GM18520 (cell line): ENCODE data around the gene HERC3.

Experiments used
- ATAC-seq: cut with Tn5 transposase; IDR thresholded peaks from one replicate; pipeline ENCODE4 v1.9.1; 2021; ENCODE audit not compliant: unreplicated experiment

The HERC3 gene

GRCh38 chr4:88744609-88745008 is 152.3 kb downstream of the HERC3 start:
- ATAC-seq = no peak

GRCh38 chr4:88745175-88745574 is 152.9 kb downstream of the HERC3 start:
- no peak for ATAC-seq

- no peak for ATAC-seq
Measured at GRCh38 chr4:88745581-88746163, 153.4 kb downstream of the HERC3 start.

DNA sequence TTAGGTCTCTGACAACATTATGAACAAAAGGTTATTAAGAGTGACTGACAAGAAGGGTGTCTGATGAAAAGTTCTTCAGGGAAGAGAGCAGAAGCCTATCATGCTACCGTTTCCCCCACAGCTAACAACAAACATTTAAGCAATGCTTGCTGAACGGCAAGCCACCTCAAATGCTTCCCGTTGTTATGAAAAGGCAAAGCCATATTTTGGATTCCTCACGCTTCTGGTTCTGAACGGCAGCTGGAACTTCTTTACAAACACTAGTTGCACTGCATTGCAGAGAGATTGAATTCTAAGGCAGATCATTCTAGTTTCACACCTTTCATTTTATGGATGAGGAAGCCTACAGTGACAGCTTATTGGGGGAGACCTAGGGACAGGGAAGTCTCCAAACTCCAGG is 153.9 kb downstream of the HERC3 start:
- ATAC-seq = no peak

GRCh38 chr4:88747351-88747750 is 155.1 kb downstream of the HERC3 start:
- no peak for ATAC-seq

DNA sequence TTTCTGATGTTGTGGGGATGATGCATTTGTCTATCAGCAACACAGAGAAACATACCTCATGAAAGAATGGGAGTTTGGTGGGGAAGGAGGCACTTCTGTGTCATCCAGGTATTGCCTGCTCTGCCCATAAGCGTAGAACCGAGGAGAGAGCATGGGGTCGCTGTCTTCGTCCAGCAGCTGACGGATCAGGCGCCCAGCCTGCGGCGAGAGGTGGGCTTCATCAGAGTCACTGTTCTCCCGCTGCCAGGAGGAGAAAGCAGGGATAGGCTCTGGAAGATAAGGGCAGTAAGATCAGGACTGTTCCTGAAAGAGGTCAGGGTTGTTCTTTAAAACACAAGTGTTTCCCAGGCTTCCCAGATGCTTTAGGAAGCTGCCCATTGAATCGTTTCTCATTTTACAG is 158.1 kb downstream of the HERC3 start:
- no peak for ATAC-seq

- ATAC-seq = no peak
Measured at GRCh38 chr4:88751258-88752075, 159.2 kb downstream of the HERC3 start.

DNA sequence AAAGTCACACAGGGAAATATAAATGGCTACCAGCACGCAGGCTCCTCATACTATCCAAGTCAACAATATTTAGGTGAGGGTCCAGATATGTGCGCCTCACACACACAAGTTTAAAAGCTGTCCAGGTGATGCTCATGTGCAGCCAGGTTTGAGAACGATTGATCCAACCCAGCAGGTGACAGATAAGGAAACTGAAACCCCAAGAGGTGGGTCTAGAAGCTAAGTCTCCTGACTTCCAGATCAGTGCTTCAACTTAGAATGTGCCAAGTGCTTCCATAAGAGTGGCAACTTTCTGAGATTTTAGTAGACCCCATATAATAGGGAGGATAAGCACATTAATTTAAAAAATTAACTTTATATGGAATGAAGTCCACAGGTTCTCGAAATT is 159.8 kb downstream of the HERC3 start:
- ATAC-seq = no peak

DNA sequence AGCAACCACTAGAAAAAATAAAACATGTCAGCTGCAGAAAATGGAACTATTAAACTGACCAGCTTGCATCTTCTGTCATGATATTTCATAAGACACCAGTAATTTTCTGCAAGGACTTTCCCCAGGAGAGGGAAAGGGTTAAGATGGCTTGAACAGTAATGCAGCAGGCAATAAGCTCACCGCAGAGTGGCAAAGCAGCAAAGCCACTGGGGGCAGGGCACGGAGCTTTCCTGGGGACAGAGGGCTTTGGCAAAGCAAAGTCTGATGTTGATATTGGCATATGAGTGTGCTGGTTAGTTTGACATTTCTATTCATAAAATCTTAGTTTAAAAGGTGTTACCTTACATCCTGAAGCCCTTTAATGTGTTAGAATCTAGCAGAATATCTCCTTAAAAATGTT is 160.5 kb downstream of the HERC3 start:
- ATAC-seq = no peak

- ATAC-seq = no peak
Measured at GRCh38 chr4:88753658-88754571, 161.6 kb downstream of the HERC3 start.

- no peak for ATAC-seq
Measured at GRCh38 chr4:88754796-88755195, 162.5 kb downstream of the HERC3 start.

GRCh38 chr4:88755454-88755853 is 163.2 kb downstream of the HERC3 start:
- no peak for ATAC-seq

- ATAC-seq = no peak
Measured at GRCh38 chr4:88756149-88756548, 163.9 kb downstream of the HERC3 start.

GRCh38 chr4:88757067-88757466 is 164.8 kb downstream of the HERC3 start:
- no peak for ATAC-seq

GRCh38 chr4:88757776-88758175 is 165.5 kb downstream of the HERC3 start:
- ATAC-seq = no peak
